Measurements from ENCODE around the gene FAM167B.

The FAM167B gene

DNA sequence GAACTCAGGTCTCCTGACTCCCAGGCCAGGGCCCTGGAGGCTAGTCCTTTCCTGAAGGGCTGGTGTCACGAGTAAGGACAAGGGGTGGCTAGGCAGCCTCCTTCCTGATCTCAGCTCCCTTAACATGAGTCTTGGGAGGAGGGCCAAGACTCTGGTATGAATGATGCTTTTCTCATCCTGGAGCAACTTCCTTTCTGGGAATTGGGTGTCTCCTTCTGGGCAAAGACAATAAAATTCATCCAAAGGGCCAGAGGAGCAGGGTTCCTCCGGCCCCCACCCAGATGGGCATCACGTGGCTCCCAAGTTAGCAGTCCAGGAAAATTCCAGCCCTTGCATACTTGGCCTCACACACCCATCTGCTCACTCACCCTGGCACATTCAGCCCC is at the start of gene FAM167B:
TSS of gene FAM167B (plus strand) at position 335 of the 386 bp plus-strand sequence. CDS start 200 bp downstream, outside the sequence.
- DNase-seq (ENCODE audit: low read depth): peak; percentile 93

DNA sequence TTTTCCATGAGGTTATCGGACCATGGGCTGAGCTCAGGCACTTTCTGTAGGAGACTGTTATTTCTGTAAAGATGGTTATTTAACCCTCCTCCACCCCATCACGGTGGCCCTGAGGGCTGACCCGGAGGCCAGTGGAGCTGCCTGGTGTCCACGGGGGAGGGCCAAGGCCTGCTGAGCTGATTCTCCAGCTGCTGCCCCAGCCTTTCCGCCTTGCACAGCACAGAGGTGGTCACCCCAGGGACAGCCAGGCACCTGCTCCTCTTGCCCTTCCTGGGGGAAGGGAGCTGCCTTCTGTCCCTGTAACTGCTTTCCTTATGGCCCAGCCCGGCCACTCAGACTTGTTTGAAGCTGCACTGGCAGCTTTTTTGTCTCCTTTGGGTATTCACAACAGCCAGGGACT is 49.2 kb upstream of the FAM167B start:
- DNase-seq (ENCODE audit: low read depth): no peak

DNA sequence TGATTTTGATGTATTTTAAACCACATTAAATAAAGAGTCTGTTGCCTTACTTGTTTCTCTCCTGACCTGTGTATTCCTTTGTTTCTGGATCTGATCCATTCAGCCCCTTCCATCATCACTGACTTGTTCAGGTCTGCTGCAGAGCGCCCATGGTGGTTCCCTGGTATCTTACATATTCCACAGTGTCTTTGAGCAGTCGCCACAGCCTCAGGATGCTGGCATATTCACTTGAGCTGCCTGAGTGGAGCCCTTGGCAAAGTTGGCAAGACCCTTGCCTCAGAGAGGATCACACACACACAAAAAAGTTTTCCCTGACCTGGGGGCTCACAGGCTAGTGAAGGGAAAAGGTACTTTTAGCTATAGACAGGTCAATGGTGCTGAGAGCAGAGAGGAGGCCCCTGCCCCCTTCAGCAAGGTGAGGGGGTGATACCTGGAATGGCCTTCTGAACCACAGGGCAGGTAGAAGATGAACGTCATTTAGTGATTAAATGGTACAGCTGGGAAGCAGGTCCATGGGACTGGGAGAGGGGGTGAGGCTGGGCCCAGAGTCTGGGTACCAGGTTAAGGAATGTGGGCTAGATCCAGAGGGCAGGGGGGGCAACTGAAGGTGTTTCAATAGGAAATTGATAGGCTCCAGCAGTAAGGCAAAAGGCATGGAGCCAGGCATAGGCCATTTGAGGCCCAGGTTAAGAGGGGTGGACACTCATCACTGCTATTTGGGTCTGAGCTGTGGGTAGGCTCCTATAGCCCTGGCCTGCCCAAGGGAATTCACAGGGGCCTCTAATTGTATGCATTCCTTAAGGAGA is 48.6 kb upstream of the FAM167B start:
- no peak for DNase-seq (ENCODE audit: low read depth)

DNA sequence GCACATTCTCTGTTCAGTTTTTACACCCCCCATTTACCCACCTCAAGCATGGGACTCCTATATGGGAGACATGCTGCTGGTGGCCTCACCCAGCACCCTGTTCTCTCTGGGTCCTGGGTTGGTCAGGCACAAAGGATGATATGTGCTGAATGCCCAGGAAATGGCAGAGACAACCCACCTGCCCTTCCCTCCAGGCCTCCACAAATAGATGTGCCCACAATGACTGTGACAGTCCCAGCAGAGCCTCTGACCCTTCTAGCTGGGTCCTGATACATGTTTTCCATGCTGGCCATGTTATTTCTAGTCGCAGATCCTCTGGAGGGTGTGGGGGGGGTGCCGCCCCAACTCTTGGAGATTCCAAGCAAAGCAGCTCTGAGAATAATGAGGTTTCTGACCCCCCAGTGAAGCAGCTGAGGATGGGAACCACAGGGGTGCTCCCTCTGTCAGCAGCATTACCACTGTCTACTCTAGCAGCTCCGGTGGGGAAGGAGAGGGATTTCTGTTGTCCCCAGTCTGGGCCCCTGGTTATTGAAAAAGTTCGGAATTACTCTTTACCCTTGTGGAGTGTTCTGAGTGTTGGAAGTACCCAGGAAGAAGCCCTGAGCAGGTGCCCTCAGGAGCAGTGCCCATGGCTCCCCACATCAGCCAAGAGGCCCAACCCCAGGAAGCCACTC is 47.8 kb upstream of the FAM167B start:
- DNase-seq (ENCODE audit: low read depth): no peak

DNA sequence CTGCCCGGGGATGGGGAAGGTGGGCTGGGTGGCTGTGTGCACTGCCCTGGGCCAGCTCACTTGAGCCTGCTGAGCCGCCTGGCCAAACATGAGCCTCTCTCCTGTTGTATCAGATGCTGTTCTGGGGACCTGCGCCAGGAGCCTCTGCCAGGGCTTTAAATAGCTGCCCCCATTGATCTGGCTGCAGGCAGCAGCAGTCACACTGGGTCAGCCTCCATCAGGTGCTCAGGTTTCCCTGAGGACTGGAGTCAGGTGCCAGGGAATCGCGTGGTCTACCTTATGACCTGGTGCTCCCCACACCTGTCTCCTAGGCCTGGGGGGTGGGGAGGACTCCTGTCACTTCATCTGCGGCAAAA is 47.3 kb upstream of the FAM167B start:
- DNase-seq (ENCODE audit: low read depth): no peak

DNA sequence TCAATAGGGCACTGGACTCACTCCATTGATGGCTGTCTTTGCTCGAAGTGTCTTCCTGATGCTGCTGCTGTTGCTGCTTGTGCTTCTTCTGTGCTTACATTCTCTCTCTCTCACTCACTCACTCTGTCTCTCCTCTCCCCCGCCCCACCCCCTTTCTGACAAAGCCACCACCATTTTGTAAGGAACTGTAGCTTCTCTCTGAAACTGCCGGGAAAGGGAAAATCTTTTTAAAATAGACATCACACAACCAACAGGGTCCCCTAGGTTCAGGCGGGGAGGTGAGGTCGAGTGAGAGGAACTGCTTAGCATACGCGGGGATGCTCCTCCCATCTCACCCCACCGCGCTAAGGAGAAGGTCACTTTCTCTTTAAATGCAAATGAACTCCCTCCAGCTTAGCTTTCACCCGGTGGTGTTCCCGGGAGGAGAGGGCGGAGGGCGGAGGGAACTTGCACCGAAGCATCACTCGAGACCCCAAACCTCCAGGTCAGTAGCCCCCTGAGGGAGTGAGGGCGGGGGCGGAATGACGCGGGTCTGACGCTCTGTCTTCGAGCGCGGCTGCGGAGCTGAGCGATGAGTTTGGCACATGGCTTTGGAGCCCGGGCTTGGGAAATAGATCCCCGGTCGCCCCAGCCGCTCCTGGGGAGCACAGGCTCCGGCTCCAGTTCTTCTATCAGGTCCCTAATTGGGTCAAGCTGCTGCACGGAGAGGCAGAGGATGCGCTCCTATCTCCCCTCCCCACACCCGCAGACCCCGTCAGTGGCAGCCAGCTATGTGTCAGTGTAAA is 46.6 kb upstream of the FAM167B start, which contains the start of gene CCDC28B:
TSS of gene CCDC28B (plus strand) at position 370 of the 785 bp plus-strand sequence. CDS start 1,341 bp downstream, outside the sequence.
- DNase-seq (ENCODE audit: low read depth): no peak

DNA sequence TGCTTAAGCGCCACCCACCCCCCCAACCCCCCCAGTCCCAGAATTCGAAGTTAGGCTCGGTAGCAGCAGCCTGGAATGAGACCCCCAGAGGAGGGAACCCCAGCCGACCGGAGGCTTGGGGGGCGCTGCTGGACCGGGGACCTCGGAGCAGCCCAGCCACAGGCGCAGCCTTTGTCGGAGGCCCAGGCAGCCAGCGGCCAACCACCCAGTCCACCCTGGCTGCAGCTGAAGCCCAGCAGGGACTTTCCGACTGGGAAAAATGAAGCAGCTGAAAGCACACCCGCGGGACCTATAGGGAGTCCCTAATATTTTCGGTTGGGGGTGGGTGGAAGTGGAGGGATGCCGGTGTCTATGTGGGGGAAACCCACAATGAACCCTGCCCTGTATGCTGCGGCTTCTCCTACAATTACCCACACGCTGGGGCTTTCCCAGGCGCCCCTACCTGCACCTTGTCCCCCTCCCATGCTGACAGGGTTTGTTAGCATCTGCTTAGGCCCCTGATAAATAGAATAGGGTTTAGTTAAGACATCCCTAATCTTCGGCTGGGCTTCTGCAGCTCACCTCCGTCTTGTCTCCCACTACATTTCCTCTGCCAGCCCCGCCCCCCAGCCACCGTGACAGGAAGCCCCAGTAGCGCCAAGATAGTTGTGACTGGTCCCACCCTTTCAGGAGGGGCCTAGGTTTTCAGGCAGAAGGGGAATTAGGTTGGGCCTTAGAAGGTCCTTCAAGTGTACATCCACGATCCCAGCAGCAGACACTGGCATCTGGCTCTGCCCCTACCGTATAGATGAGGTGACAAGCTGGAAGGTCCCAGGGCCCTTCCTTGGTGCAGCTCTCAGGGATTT is 45.8 kb upstream of the FAM167B start:
- DNase-seq (ENCODE audit: low read depth): no peak

DNA sequence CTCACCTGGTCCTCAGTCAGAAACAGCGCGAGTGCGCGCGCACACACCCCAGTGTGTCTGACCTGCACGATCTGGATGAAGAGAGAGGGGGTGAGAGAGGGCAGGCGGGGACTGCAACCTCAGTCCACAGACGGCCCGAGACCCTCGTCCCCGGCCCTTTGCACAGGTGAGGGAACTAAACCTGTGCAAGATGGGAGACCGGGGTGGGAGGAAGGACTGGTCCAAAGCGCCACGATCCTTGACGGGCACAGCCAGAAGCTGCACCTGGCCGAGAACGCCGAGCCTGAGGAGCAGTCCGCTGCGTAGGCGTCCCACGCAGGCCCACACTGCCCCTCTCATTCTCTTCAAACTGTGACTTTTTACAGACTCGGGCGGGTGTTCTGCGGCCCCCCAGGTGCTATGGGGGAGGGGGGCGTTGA is 42.1 kb upstream of the FAM167B start:
- no peak for DNase-seq (ENCODE audit: low read depth)

DNA sequence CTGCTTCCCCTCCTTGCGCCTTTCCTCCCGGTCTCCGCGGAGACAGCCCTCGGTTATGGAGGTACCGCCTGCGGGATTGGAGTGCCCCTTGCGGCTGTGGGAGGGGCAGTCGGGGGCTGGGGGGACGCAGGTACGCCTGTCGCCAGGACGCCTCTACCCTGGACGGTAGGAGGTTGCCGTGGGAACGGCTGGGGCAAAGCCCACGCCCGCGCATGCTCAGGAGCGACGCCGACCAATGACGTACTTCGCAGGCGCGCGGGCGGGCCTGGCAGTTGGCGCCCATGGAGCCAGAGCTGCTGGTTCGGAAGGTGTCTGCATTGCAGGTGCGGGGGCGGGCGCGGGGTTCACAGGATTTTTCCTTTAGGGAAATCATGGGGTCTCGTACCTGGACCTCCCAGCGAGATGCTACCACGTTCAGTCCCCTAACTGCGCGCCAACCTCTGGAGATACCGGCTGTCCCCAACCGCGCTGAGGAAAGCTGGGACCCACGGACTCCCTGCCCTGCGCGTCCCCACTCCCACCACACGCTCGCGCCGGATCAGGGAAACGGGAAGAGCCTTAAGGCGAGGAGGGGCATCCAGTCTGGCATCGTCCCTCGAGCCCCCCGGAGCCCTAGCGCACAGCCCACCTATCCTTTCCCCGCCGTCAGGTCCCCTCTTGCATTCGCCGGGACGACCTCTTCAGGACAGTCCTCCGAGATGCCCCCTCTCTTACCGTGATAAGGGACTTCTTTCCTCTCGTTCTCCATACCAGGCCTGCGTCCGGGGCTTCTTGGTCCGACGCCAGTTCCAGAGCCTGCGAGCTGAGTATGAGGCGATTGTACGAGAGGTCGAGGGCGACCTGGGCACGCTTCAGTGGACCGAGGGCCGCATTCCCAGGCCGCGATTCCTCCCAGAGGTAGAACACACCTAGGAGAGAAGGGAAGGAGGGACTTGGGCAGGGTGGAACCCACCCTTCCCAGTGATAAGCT is 41.3 kb upstream of the FAM167B start, which contains the start of gene IQCC:
TSS of gene IQCC (plus strand) at position 271 of the 970 bp plus-strand sequence. CDS start at position 282, 11 bp downstream.
- no peak for DNase-seq (ENCODE audit: low read depth)

DNA sequence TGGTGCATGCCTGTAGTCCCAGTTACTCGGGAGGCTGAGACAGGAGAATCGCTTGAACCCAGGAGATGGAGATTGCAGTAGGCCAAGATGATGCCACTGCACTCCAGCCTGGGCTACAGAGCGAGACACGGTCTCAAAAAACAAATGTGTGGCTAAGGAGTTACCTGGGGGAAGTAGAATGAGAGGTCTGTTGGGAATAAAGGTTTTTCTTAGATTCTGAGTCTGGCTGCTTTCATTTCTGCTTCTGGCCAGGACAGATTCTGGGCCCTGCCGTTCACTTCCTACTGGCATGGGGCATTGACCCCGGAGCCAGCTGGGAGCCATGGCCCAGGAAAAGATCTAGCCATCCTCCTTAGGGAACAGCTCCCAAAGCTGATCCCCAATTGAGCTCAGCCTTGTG is 38.6 kb upstream of the FAM167B start:
- DNase-seq (ENCODE audit: low read depth): no peak

DNA sequence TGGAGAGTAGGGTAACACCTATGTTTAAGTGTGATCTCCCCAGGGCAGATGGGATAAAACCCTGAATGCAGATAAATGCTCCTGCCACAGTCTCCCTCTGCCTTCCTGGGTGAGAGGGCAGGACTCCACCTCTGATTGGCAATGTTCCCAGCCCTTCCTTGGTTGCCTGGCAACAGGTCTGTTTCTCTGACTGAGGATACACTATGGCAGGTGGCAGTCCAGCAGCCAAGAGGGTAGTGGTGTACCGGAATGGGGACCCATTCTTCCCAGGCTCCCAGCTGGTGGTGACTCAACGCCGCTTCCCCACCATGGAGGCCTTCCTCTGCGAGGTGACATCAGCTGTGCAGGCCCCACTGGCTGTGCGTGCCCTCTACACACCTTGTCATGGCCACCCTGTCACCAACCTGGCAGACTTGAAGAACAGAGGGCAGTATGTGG is 38.1 kb upstream of the FAM167B start, which contains the start of gene DCDC2B:
TSS of gene DCDC2B (plus strand) at position 199 of the 438 bp plus-strand sequence. CDS start at position 204, 5 bp downstream.
- no peak for DNase-seq (ENCODE audit: low read depth)

DNA sequence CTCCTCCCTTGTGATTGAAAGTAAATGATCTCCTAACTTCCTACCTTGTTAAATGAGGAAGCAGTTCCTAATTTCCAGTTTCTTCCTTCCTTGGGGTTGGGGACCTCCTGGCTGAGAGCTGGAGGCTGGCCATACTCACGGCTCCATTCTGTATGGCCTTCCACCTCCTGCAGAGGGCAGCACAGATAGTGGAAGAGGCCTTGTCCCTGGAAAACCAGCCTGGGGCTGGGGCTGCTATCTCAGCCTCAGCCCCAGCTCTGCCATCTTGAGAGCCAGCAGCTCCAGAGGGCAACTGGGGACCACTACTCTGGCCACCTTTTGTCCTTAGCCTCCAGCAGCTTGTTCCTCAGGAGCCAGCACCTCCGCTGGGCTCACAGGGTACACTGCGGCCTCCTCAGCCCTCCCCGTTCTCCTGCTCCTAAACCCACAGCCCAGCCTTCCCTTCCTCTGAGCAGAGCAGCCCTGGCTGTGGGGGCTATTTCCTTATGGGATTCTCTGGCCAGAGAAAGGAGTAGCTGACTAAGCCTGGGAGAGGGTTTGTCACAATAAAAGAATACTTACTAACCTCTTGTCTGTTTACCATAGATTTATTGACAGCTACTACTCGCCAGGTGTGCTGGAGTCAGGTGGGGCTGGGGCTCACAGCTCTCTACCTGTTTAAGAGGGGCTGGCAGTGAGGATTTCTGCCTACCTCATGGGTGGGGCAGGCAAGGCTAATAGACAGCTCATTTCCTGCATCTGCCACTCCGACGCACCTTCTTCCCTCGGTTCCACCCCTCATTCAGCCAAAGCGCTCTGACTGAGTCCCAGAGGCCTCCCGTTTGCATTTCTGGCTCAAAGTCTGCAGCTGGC is 31.2 kb upstream of the FAM167B start:
- DNase-seq (ENCODE audit: low read depth): no peak

DNA sequence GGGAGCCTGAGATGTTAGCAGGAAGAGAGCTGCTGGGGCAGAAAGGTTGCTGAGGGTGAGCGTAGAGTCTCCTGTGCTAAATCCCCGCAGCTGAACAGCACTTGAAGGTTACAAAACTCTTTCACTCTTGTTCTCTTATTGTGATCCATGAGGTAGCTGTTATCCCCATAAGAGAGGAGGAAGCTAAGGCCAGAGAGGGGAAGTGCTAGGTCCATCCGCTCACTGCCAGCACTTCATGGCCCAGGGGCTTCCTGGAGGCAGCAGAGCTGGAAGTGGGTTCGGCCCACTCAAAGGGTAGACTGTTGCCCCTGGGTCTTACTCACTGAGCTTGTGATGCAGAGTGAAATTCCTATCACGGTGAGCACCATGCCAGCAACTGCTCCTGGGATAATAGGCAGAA is 30.5 kb upstream of the FAM167B start:
- DNase-seq (ENCODE audit: low read depth): no peak

DNA sequence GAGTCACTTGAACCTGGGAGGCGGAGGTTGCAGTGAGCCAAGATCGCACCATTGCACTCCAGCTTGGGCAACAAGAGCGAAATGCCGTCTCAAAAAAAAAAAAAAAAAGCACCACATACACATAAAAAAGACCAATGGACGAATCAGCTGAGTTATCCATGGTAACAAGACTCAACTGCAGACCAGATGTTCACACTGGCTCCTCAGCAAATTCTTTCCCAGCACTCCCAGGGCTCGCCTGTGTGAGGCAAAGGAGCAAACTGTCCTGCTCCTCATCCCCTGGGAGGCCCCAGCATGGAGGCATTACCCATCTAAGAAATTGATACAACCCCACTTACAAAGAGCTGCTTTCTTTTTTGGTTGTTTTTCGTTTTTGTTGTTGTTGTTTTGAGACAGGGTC is 28.0 kb upstream of the FAM167B start:
- DNase-seq (ENCODE audit: low read depth): peak; percentile 68

DNA sequence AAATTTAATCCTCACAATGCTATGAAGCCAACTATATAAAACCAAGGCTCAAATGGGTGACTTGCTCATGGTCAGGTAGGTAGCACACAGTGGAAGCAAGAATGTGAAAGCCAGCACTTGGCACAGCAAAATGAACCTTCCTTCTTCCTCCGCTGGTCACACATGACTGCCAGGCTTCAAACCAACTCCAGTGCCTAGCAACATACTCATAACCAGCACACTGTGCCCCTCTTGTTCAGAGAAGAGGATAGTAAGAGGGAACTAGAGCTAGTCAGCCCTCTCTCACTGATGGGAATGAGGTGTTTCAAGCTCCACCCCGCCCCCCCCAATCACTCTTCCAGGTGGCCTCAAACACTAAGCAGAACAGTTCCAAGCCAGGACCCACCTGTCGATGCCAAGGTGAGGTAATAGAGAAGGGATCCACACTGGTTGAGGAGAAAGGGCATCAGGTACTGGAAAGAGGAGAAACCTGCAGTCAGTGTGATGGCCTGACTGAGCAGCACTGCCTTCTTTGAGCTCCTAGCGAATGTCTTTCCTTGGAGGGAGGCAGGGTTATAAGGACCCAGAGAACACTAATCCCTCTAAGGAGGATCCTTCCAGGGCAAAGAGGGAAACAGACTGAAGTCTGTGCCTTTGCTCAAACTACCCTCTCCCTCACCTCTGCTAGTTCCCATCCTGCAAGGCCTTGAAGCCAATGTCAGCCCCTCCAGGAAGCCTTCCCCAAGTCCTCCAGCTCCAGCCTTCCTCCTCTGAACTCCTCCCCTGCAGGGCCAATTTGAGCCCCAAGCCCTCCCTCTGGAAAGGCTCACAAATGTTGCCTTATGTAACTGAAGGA is 26.1 kb upstream of the FAM167B start:
- DNase-seq (ENCODE audit: low read depth): no peak

DNA sequence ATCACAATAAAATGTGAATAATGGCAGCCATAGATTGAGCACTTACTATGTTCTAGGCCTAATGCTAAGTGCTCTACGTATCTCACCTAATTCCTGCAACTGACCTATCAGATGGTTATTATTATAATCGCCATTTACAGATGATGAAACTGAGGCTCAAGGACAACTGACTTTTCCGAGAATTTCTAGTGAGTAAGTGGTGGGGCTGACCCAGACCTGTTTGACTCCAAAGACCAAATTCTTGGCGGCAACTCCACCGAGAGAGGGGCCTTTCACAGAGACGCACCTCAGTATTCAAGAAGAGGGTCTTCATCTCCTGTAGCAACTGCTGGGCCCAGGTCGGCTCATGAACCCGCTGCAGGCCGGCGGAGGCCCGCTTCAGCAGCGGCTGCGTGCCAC is 25.4 kb upstream of the FAM167B start:
- DNase-seq (ENCODE audit: low read depth): no peak

DNA sequence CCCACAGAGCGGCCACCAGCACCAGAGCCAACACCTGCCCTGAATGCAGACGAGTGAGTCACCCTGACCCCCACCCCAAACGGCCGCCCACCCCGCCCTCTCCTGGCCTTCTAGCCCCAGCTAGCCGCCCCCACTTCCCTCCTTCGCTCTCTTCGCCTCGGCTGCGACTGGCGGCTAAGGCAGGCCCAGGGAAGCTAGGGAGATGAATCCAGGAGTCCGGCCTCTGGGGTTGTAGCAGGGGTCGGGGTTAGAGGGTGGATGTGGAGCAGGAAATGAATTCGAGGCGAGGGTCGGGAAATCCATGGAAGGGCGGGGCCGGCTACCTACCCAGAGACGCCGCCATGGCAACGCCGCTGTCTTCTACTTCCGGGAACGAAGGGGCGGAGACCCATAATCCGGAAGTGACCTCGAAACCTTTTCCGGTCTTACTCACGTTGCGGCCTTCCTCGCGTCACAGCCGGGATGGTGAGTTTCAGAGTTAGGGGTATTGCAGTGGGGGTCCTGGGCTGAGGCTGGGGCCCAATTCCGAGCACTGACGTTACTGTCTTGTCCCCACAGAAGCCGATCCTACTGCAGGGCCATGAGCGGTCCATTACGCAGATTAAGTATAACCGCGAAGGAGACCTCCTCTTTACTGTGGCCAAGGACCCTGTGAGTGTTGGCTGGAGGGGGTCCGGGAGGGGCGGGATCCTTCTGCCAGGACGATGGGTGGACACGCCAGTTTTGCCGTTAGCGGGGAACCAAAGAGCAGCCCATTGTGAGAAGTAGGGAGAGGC is 24.9 kb upstream of the FAM167B start, which contains the start of the genes EIF3I and TMEM234:
TSS of gene EIF3I (plus strand) at position 428 of the 776 bp plus-strand sequence. CDS start at position 463, 35 bp downstream.
TSS of gene TMEM234 (minus strand) at position 374 of the 776 bp plus-strand sequence. CDS start at position 343, 31 bp downstream.
- no peak for DNase-seq (ENCODE audit: low read depth)

Data from GM04503 (cell line).